Measurements from ENCODE around the gene CENPS. TPM values are rescaled to one million over a fixed set of nuclear protein-coding genes. Genes with fewer than 3 reads are reported as not detected.
A peak's percentile ranks its signal among the peaks of the same experiment; 100 is the strongest.

CENPS gene
- total and polyA plus RNA-seq, 2 of the 13 experiments (the other 11 are each of a cell fraction or from before 2014, with no cell fraction given), result 3.3 to 22.0 TPM

DNA sequence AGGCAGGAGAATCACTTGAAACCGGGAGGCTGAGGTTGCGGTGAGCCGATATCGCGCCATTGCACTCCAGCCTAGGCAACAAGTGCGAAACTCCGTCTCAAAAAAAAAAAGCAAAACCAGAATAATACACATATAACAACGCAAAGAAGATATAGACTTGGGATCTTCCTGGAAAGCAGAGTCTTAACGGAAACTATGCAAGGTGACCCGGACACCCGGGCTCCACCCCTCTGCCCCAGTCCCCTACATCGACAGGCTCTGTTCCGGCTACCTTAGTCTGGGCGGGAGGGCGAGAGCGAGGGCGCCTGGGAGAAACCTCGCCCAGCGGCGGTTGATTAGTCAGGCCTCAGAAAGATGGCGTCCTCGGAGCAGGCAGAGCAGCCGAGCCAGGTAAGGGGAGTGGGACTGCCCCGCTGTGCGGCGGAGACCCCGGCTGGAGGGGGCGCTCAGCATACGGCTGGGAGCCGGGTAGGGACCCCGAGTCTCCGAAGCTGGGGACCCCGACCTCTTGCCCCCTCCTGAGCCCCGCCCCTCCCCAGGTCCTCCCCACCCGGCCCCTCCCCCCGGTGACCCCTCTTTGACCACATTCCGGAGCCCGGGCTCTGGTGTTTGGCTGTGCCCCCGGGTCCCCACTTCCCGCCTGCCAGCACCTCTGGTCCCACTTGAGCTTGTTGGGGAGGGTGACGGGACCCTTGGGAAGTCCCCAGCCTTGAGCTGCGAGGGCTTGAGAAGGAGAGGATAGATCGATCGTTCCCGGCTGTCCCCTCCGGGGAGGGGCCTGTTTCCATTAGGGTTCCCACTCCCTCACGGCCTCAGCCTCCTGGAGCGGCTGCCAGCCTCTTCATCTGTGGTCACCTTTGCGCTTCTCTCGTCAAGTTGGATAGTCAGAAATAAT lies 44.6 kb downstream of the CENPS start, which contains the start of gene PEX14 (continued):
- TF ChIP-seq, protein P1, sequence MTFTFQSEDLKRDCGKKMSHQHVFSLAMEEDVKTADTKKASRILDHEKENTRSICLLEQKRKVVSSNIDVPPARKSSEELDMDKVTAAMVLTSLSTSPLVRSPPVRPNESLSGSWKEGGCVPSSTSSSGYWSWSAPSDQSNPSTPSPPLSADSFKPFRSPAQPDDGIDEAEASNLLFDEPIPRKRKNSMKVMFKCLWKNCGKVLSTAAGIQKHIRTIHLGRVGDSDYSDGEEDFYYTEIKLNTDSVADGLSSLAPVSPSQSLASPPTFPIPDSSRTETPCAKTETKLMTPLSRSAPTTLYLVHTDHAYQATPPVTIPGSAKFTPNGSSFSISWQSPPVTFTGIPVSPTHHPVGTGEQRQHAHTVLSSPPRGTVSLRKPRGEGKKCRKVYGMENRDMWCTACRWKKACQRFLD (CRISPR knock-in tag; IDR thresholded peaks at IDR 0.05; ENCODE audit: borderline replicate concordance), result no peak
- TF ChIP-seq ZNF12 (CRISPR knock-in tag; IDR thresholded peaks at IDR 0.05) (no peak), NFIC (IDR thresholded peaks at IDR 0.05; ENCODE audit: low read length) (no peak), HNRNPL (IDR thresholded peaks at IDR 0.05; ENCODE audit: low read depth, low read length) (0 out of 2 replicates have a peak, but pooled peaks have one; percentile 68), SMC3 (IDR thresholded peaks at IDR 0.05; ENCODE audit: low read length) (no peak), ZNF629 (CRISPR knock-in tag; conservative IDR thresholded peaks at IDR 0.05) (no peak), ZNF30 (CRISPR knock-in tag; IDR thresholded peaks at IDR 0.05) (no peak), ZKSCAN8 (CRISPR knock-in tag; IDR thresholded peaks at IDR 0.05; ENCODE audit: borderline replicate concordance) (no peak), MTA1 (CRISPR knock-in tag; IDR thresholded peaks at IDR 0.05; ENCODE audit: borderline replicate concordance) (no peak), ZNF205 (CRISPR knock-in tag; IDR thresholded peaks at IDR 0.05) (peak; percentile 62; the same call in 1 of the 2 replicates), TAF1 (CRISPR knock-in tag; IDR thresholded peaks at IDR 0.05) (peak; percentile 93), ZNF773 (CRISPR knock-in tag; IDR thresholded peaks at IDR 0.05; ENCODE audit: borderline replicate concordance) (no peak), JDP2 (CRISPR knock-in tag; IDR thresholded peaks at IDR 0.05; ENCODE audit: borderline replicate concordance) (no peak)
- TF ChIP-seq, protein P2, sequence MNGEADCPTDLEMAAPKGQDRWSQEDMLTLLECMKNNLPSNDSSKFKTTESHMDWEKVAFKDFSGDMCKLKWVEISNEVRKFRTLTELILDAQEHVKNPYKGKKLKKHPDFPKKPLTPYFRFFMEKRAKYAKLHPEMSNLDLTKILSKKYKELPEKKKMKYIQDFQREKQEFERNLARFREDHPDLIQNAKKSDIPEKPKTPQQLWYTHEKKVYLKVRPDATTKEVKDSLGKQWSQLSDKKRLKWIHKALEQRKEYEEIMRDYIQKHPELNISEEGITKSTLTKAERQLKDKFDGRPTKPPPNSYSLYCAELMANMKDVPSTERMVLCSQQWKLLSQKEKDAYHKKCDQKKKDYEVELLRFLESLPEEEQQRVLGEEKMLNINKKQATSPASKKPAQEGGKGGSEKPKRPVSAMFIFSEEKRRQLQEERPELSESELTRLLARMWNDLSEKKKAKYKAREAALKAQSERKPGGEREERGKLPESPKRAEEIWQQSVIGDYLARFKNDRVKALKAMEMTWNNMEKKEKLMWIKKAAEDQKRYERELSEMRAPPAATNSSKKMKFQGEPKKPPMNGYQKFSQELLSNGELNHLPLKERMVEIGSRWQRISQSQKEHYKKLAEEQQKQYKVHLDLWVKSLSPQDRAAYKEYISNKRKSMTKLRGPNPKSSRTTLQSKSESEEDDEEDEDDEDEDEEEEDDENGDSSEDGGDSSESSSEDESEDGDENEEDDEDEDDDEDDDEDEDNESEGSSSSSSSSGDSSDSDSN (CRISPR knock-in tag; IDR thresholded peaks at IDR 0.05), result peak; percentile 59; the same call in 1 of the 2 replicates
- TF ChIP-seq, protein P3, sequence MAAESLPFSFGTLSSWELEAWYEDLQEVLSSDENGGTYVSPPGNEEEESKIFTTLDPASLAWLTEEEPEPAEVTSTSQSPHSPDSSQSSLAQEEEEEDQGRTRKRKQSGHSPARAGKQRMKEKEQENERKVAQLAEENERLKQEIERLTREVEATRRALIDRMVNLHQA (CRISPR knock-in tag; IDR thresholded peaks at IDR 0.05), result no peak
- TF ChIP-seq, protein P4, sequence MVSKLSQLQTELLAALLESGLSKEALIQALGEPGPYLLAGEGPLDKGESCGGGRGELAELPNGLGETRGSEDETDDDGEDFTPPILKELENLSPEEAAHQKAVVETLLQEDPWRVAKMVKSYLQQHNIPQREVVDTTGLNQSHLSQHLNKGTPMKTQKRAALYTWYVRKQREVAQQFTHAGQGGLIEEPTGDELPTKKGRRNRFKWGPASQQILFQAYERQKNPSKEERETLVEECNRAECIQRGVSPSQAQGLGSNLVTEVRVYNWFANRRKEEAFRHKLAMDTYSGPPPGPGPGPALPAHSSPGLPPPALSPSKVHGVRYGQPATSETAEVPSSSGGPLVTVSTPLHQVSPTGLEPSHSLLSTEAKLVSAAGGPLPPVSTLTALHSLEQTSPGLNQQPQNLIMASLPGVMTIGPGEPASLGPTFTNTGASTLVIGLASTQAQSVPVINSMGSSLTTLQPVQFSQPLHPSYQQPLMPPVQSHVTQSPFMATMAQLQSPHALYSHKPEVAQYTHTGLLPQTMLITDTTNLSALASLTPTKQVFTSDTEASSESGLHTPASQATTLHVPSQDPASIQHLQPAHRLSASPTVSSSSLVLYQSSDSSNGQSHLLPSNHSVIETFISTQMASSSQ (IDR thresholded peaks at IDR 0.05; ENCODE audit: low read depth), result no peak
- TF ChIP-seq, protein P4 (CRISPR knock-in tag; IDR thresholded peaks at IDR 0.05; ENCODE audit: borderline replicate concordance), result no peak
- TF ChIP-seq, protein P5, sequence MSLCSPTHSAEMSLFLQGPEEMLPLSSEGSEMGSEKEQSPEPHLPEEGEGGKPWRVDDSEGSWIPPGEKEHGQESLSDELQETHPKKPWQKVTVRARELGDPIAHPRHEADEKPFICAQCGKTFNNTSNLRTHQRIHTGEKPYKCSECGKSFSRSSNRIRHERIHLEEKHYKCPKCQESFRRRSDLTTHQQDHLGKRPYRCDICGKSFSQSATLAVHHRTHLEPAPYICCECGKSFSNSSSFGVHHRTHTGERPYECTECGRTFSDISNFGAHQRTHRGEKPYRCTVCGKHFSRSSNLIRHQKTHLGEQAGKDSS (CRISPR knock-in tag; IDR thresholded peaks at IDR 0.05; ENCODE audit: borderline replicate concordance, low read depth), result no peak; the same call in 1 of the 2 replicates
- TF ChIP-seq, protein P6, sequence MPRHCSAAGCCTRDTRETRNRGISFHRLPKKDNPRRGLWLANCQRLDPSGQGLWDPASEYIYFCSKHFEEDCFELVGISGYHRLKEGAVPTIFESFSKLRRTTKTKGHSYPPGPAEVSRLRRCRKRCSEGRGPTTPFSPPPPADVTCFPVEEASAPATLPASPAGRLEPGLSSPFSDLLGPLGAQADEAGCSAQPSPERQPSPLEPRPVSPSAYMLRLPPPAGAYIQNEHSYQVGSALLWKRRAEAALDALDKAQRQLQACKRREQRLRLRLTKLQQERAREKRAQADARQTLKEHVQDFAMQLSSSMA (CRISPR knock-in tag; IDR thresholded peaks at IDR 0.05), result no peak
